GM10266 (cell line): ENCODE measurements around the gene INHBC.

Experiments
- DNase-seq: peaks from one replicate; pipeline ENCODE4 v3.0.0; 2012; ENCODE audit errors: extremely low spot score
- TF ChIP-seq, protein P1 (sequence below): IDR thresholded peaks from 2 replicates; pipeline ENCODE4 v1.5.1; 2012; ENCODE audit warnings: mild to moderate bottlenecking, low read depth; ENCODE audit not compliant: control insufficient read depth, insufficient read depth; ENCODE audit errors: missing control alignments

INHBC gene, protein sequence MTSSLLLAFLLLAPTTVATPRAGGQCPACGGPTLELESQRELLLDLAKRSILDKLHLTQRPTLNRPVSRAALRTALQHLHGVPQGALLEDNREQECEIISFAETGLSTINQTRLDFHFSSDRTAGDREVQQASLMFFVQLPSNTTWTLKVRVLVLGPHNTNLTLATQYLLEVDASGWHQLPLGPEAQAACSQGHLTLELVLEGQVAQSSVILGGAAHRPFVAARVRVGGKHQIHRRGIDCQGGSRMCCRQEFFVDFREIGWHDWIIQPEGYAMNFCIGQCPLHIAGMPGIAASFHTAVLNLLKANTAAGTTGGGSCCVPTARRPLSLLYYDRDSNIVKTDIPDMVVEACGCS

DNA sequence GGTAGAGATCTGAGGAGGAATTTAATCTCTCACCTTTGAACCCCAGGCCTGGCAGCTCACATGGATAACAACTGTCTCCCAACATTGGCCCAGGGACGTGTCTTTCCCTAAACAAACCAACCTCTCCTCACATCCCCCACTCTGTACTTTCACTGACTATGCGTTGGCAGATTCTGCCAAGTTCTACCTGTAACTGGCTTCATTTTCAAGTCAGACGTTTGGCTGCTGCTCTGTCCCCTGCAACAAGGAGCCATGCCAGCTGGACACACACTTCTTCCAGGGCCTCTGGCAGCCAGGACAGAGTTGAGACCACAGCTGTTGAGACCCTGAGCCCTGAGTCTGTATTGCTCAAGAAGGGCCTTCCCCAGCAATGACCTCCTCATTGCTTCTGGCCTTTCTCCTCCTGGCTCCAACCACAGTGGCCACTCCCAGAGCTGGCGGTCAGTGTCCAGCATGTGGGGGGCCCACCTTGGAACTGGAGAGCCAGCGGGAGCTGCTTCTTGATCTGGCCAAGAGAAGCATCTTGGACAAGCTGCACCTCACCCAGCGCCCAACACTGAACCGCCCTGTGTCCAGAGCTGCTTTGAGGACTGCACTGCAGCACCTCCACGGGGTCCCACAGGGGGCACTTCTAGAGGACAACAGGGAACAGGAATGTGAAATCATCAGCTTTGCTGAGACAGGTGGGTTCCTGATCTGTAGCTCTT, at the start of gene INHBC:
INHBC (plus strand) TSS at position 268 of the 707 bp plus-strand sequence; CDS start at position 371, 103 bp downstream.
- DNase-seq: no peak
- TF ChIP-seq, protein P1, sequence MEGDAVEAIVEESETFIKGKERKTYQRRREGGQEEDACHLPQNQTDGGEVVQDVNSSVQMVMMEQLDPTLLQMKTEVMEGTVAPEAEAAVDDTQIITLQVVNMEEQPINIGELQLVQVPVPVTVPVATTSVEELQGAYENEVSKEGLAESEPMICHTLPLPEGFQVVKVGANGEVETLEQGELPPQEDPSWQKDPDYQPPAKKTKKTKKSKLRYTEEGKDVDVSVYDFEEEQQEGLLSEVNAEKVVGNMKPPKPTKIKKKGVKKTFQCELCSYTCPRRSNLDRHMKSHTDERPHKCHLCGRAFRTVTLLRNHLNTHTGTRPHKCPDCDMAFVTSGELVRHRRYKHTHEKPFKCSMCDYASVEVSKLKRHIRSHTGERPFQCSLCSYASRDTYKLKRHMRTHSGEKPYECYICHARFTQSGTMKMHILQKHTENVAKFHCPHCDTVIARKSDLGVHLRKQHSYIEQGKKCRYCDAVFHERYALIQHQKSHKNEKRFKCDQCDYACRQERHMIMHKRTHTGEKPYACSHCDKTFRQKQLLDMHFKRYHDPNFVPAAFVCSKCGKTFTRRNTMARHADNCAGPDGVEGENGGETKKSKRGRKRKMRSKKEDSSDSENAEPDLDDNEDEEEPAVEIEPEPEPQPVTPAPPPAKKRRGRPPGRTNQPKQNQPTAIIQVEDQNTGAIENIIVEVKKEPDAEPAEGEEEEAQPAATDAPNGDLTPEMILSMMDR: no peak

DNA sequence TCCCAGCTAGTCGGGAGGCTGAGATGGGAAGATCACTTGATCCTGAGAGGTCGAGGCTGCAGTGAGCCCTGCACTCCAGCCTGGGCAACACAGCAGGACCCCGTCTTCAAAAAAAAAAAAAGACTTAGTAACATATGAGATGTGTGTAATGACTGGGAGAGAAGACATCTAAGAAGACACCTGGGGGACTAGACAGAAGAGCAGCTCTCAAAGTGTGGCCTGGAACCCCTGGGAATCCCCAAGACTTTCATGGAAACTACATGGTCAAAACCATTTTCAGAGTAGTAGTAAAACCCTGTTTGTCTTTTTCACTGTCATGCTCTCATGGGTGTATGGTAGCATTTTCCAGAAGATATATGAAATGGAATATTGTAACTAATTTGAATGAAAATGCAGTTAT, 49.0 kb upstream of the INHBC start:
- TF ChIP-seq, protein P1: no peak
- DNase-seq: peak; percentile 55

DNA sequence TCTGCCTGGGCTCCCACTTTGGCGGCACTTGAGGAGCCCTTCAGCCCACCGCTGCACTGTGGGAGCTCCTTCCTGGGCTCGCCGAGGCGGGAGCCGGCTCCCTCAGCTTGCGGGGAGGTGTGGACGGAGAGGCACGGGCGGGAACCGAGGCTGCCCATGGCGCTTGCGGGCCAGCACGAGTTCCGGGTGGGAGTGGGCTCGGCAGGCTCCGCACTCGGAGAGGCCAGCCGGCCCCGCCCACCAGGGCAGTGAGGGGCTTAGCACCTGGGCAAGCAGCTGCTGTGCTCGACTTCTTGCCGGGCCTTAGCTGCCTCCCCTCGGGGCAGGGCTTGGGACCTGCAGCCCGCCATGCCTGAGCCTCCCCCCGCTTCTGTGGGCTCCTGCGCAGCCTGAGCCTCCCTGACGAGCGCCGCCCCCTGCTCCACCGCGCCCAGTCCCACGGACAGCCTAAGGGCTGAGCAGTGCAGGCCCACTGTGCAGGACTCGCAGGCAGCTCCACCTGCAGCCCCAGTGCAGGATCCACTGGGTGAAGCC, 48.3 kb upstream of the INHBC start:
- TF ChIP-seq, protein P1: no peak
- no peak for DNase-seq

DNA sequence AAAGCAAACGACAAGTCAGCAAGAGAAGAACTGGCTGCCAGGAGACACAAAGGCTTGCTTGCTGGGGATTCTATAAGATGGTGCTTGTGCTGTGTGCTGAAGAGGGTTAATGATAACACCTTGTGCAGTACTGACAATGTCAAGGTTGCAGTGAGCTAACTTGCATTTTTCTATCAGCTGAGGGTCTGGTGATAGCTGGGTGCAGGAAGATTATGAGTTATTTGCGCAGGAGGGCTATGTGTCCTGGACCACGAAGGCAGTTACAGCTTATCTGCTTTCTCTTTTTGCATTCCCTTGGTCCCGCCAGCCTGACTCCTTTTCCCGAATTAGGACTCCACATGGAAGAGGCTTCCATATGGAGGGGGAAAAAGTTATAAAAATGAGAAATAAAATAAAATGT, 46.2 kb upstream of the INHBC start:
- TF ChIP-seq, protein P1: no peak
- DNase-seq: no peak

DNA sequence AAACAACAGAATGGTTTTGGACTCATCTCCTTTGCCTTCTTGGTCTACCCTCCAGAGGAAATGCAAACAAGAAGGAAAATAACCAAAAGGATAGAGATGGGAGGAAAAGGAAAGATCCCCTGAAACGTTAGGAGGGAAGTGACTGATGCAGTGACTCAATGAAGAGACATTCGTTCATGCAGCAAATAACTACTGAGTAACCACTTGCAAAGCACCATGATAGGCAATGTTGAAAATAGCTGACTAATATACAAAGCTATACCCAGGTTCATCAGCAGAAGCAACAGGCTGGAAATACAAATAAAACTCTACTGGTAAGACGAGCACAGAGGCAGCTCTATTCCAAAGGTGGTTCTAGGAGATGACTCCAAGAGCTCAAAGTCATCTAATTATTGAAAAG, 45.6 kb upstream of the INHBC start:
- DNase-seq: no peak

DNA sequence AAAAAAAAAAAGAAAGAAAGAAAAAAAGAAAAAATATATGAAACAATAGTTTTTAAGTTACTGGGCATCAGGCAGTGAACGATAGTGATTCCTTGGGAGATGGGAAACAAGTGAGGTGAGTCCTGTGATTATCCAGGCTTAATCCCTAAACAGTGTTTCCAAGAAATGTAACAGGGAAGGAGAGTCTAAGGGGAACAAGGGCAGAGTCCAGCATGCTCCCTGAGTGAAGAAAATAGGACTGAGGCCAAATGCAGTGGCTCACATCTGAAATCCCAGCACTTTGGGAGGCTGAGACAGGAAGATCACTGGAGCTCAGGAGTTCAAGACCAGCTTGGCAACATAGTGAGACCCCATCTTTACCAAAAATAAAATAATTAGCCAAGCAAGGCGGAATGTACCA, 44.4 kb upstream of the INHBC start:
- DNase-seq: no peak
- TF ChIP-seq, protein P1: no peak

More for the DNA sequence above, 45.6 kb upstream of the INHBC start:
- TF ChIP-seq, protein P1: no peak

DNA sequence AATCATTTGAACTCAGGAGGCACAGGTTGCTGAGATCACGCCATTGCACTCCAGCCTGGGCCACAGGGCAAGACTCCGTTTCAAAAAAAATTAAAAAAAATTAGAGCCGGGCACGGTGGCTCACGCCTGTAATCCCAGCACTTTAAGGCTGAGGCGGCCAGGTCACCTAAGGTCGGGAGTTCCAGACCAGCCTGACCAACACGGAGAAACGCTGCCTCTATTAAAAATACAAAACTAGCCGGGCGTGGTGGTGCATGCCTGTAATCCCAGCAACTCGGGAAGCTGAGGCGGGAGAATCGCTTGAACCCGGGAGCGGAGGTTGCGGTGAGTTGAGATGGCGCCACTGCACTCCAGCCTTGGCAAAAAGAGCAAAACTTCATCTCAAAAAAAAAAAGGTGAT, 39.5 kb upstream of the INHBC start:
- TF ChIP-seq, protein P1: no peak
- no peak for DNase-seq
